NCI-H82 treated with DMSO at 0.1 percent for 48 hours (cell line): ENCODE results near the gene TMEM43.

Source experiments
- DNase-seq: peaks from one replicate; lab custom pipeline; 2025; ENCODE audit not compliant: unreplicated experiment; lab: John Stamatoyannopoulos, UW

Gene TMEM43

DNA sequence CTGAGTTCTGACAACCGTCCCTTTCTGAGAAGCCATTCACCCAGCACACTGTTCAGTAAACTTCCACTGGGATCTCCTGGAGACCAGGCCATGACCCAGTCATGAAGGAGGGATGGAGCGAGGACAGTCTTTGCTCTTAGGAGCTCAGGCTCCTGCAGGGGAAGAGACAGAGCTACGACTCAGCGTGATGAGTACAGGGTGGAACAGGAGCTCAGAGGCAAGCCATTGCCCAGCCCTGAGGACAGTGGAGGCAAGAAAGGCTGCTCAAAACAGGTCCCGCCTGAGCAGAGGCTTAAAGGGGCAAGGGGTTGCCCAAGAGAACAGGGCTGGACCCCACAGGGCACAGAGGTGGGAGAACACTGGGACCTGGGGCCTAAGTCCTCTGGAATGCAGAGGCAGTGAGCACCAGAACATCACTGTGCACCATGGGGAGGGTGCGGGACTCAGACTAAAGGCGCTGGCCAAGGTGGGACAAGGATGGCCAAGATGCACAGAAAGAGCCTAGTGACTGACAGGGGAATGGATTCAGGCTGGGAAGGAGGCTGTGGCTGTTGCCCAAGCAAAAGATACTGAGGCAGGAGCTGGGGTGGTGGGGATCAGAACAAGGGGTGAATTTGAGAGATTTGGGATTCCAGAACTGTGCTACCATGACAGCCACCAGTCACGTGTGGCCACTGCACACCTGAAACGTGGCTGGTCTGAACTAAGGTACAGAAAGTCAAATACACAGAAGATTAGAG is 25.8 kb downstream of the TMEM43 start:
- no peak for DNase-seq

DNA sequence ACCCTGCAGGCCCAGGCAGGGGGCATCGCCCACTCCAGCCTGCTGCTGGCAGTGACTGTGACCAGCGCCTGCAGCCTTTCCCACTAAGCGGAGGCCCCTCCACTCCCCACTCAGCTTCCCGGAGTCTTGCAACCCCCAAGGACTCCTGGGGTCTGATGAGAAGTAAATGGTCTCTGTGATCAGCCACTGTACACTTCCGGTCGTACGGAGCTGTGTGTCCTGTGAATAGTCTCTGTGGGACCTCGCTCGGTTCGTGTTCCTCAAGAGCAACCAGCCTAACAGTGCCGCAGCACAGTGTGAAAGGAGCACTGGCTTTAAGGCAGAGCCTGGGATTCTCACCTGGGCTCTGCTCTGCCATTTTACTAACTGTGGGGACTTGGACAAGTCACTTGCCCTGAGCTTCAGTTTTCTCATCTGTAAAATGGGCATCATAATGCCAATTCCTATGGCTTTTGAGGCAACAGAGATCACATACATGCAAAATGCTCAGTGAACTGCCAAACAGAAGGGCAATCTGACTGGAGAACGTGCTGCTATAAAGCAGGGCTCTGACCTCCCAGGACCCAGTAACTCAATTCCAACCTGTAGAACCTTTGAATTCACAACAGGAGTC is 26.7 kb downstream of the TMEM43 start:
- DNase-seq = no peak

DNA sequence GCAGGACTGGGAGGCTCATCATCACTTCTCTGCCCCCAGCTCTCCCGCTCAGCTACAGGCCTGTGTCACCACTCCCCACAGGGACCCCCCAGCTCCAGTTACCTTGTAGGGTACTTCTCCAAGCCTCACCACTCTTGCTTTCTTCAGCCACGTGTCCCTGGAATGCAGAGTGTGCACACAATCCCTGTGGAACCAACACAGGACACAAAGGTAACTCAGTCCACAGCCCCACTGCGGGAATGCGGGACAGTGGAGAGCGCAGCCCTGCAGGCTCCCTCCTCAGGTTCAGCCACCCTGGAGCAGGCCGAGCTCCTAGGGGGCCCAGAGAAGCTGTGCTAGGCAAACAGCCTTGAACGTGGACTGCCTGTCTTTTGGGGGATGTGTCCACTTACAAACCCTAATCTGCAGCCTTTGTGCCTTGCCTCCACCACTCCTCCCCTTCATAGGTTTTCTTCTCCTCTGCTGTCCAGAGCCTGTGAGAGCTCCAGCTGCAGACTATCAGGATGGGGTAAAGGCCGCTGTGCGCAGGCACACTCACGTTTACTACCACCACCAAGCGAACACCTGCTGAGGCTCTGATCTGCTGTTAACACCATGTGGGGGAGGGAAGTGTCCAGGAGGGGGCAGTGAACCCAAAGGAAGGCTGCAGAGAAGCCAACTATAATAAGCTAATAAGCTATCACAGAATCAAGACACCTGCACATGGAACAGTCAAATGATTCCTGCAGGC is 27.5 kb downstream of the TMEM43 start:
- DNase-seq = no peak

DNA sequence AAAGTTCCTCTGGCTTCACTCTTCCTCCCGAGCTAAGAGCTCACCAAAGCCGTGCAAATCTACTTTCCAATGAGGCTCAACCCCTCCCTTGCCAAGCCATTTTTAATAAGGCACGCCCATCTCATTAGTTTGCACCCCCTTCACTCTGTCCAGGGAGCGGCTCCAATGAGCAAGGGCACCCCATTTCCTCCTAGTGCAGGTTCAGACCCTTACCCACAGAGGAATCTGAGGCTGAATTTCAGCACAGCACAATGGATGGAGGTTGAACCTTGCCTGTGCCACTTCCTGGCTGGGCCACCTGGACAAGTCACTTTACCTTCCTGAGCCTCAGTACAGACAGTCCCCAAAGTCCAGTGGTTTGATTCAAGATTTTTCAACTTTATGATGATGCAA is 28.1 kb downstream of the TMEM43 start:
- DNase-seq = no peak

DNA sequence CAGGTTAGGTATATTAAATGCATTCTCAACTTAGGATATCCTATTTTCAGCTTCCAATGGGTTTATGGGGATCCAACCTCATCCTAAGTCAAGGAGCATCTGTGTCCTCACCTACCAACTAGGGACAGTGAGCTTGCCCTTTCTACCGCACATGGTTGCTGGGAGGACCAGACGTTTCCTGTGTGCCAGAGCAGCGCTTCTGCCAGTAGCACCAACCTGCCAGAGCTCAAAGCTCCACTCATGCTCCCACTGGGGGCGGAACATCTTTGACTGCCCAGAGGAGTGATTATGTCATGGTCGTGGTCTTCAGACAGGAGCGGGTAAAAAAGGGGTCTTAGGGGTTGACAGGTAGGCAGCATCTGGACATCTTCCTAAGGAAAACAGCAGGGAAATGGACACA is 28.8 kb downstream of the TMEM43 start:
- no peak for DNase-seq

DNA sequence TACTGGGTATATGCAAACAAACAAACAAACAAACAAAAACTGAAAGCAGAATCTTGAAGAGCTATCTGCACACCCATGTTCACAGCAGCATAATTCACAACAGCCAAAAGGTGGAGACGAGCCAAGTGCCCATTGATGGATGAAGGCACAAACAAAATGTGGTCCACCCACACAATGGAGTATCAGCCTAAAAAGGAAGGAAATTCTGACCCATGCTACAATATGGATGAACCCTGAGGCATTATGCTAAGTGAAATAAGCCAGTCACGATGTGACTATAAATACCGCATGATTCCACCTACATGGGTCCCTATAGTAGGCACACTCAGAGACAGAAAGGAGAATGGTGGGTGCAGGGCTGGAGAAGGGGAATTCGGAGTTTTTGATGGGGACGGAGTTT is 29.4 kb downstream of the TMEM43 start:
- DNase-seq = no peak

DNA sequence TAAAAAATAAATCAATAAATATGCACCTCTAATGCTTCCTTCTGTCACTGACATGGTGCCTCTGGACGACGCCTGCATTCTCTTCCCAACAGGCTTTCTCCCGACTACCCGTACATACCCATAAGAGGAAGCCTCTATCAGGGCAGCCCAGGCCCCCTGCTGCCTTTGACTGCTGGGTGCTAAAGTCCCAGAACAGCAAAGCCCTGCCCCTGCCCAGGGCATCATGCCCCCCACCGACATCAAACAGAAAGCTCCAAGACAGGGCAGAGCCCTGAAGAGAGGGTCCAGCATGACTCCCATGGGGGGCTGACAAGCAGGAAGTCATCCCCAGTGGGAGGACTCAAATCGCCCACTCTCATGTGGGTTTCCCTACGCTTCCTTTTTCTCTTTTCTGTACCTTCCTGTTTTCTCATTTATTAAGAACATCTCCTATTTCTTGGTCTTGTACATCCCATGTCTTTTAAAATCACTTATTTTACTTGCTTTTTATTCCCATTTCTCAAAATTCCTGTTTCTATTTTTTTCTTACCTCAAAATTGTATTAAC is 30.1 kb downstream of the TMEM43 start:
- no peak for DNase-seq

DNA sequence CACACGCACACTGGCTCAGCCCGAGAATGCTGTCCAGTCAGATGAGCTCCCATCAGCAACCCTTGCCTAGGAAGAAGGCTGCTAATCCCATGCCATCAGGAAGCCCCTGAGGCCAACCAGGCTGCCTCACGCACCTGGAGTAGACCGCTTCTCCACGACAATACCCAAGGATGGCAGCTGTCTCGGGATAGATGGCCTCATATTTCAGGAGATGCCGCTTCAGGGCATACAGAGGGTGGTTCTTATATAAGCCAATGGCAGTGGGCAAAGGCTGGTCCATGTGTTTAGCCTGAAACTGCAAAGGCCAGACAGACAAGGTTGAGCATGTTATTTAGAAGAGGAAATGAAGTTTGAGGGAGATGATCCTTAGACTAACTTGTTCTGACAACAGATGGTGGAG is 31.3 kb downstream of the TMEM43 start:
- no peak for DNase-seq

DNA sequence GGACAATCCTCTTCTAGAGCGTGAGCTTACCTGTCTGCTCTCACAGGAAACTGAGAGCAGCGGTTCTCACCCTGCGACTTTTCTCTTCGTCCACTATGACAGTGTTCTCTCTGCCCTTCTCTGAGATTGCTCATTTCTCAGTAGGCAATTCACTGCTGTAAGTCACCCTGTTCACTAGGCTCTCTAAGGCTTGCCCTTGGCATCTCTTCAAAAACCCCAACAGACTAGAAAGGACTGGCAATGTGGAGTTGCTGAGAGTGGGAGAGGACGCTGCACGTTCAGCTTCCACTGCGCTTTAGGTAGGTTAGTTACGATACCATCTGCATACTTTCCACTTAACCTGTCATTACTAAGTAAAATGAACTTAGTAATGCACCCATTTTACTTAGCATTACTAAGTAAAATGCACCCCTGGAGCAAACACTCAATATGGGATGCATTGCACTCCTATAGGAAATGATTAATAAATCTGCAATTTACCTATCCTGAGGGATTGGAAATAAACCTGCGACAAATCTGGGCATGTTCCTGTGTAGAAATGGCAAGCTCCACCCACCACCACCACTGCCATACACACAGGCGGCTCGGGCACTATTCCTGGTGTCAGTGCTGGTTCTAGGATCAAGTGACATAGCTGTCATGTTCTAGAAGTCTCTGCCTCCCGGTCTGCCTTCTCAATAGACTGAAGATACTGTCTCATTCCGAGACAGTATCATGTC is 32.1 kb downstream of the TMEM43 start:
- no peak for DNase-seq

DNA sequence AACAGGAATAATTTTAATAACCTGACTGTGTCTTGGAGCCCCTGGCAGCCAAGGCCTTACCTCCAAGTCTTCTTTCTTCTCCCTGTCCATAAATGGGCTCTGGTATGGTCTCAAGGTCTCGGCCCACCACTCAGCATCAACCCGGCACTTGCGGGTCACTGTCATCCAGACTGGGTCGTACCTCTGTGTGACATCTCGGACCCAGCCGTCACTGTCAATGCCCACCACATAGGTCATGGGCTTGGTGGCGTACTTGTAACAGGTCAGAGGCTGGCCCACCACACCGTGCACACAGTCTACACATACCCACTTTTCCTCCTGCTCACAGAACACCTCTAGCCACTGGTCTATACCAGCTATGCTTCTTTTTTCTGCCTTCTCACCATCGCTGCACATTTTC is 33.1 kb downstream of the TMEM43 start:
- DNase-seq = no peak

DNA sequence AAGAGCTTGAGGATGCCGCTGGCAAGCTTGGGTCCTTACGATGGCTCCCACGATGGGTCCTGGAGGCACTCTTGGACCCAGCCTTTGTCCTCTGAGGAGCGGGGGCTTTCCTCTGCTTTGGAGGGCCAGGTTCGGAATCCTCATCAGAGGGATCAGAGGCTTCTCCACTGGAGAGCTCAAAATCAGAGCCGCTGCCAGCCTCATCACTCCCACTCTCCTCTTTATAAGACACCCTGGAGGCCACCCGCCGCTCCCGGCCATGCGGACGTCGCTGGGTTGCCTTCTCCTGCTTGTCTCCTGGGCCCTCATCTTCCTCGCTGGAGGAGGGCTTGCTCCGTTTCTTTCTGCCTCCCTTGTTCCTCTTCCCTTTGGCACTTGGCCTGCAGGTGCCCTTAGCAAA is 33.5 kb downstream of the TMEM43 start:
- DNase-seq = no peak

DNA sequence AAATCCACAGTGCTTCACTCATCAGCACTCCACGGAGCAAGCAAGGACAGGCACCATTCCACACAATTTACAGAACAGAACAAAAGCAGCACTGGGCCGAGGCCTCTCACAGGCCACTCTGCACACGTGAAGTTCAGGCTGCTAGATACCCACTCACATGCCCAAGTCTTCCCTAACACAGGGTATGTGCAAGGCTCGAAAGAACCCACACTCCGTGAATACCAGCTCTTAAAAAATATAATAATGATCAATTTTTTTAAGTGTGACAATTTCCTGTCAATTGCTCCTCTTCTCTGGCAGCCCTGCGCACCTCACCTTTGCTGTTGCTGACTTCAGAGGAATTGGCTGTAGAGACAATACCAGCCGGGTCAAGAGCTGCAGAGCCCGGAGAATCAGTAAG is 34.6 kb downstream of the TMEM43 start:
- no peak for DNase-seq

DNA sequence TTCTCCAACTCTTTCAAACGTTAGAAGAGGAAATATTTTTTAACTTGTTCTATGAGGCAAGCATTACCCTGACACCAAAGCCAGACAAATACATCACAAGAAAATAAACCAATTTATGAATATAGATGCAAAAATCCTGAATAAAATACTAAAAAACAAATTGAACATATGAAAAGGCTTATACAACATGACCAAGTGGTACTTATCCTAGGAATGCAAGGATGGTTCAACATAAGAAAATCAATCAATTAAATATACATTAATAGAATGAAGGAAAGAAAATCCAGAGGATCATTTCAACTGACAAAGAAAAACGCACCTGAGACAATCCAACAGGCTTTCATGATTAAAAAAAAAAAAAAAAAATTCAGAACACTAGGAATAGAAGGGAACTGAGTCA is 36.4 kb downstream of the TMEM43 start:
- no peak for DNase-seq

DNA sequence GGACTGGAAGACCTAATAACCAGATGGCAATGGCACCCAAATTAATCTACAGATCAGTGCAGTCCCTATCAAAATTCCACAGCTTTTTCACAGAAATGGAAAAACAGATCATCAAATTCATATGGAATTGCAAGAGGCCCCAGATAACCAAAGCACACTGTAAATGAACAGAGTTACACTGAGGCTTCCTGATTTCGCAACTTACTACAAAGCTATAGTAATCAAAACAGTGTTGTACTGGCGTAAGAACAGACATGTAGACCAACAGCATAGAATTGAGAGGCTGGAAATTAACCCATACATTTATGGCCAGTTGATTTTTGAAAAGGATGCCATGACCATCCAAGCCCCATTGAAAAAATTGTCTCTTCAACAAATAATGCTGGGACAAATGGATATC is 37.3 kb downstream of the TMEM43 start:
- no peak for DNase-seq

DNA sequence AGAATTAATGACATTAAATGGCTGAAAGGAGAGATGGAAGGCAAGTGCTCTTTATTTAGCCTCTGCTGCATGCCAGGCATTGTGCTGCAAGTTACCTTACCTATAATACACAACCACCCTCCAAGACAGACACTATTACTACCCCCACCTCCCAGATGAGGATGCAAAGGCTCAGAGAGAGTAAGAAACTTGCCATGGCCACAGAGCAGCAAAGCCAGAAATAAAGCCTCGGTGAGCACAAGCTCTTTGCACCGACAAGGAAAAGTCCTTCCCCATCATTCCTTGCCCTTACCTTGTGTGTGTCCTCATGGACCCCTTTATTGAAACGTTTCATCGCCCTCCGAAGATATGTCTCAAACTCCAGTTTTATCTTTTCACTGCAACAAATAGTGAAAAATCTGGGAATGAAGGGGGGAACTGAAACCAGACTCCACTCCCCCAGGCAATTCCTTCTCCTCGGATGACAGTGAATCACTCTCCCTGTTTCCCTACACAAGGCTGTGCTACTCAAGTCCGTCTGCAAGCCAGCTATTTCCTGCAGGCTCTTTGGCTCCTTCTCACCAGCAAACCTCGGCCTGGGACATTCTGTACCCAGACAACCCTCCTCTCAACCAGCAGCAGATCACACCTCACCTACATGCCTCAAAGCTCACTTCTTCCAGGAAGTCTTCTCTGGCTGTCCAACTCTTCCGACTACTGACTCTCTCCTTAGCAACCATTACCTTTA is 42.2 kb downstream of the TMEM43 start:
- no peak for DNase-seq

DNA sequence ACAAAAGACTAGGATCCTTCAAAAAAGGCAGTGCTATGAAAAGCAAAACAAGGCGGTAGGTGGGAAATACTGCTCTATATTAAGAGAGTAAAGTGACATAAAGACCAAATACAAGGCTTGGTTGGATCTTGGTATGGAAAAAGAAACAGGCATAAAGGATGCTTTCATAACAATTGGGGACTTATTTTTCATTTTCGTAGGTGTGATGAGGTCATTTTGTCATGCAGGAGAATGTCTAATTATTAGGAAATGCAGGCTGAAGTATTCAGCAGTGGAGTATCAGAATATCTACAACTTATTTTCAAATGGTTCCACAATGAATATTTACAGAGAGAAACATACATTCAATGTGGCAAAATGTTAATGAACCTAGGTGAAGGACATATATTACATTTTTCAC is 44.6 kb downstream of the TMEM43 start:
- no peak for DNase-seq

DNA sequence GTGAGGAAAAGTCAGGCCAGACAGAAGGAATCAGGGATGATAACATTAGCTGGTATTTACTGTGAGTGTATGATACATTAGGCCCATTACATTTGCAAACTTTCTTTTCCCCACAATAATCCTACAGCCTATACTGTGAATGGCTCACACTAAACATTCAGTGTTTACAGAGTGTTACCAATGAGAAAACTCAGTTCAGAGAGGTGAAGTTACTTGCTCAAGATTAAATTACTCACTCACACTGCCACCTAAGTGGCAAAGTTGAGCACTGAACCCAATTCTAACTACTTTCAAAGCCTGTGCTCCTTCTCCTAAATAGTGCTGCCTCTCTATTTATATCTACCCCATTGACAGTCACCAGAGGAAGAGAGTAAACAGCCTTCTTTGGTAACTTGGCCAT is 45.0 kb downstream of the TMEM43 start:
- no peak for DNase-seq

DNA sequence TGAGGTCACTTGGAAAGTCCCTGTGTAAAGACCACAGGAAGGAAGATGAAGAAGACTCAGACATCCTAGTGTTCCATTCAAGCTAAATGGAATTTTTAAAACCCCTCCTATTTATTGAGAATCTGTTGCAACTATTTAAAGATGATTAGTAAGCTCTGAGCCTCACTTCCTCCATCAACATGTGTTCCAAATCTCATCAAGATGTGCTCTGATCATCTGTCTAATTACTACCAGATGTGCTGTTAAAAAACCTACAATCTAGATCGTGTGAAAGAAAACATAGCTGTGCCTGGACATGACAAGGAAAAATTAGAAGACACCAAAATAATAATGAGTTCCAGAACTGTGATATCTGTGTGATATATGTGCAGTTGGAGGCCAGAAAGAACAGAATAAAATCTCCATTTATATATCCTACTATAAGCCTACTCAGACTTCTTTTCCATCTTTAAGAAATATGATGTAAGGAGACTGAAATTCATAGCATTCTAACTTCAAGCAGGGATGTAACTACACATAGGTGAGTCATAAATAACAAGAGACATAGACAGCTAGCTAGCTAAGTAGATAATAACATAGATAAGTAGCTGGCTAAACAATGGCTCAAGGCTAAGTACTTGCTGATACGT is 45.8 kb downstream of the TMEM43 start:
- DNase-seq = no peak

DNA sequence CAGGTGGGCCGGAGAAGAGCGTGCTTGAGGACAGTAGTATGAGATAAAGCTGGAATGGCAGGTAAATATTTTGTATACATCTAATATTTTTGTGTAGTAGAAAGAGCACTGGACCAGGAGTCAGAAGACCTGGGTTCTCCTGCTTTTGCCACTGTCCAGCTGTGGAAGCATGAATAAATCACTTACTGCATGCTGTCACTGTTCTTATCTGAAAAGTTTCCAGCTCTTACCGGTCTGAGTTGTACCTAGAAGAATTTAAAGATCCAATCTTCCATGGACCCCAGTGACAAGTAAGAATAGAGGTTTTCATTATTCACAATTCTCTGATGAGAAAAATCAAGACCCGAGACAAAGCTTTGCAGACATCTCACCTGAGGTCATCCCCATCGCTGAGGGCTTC is 47.6 kb downstream of the TMEM43 start:
- DNase-seq = no peak

DNA sequence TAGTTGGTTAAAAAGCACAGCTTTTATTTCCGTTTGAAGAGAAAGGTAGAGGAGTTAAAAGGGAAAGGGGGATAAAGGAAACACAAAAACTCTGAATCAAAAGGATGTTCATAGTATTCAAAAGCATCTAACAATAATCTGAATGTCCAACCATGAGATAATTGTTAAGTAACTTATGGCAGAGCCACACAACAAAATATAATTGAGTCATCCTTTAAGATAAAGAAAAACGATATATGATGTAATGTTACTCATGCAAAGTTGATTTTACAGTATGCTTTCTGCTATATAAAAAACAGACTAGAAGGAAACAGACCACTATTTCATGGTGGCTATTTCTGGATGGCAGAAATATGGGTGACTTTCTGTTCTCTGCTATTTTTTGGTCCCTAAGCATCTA is 49.6 kb downstream of the TMEM43 start:
- no peak for DNase-seq
